Glomerular visceral epithelial cell (primary cell): ENCODE data around the gene VAT1.
"Not testable (repeated sequence)": the region's sequence is repeated elsewhere in the genome, so short reads cannot be mapped to it uniquely, and the experiment has no call there.

Experiments used
- DNase-seq: peaks from one replicate; pipeline ENCODE4 v3.0.0-alpha.2; 2016; ENCODE audit errors: extremely low spot score

The VAT1 gene

DNA sequence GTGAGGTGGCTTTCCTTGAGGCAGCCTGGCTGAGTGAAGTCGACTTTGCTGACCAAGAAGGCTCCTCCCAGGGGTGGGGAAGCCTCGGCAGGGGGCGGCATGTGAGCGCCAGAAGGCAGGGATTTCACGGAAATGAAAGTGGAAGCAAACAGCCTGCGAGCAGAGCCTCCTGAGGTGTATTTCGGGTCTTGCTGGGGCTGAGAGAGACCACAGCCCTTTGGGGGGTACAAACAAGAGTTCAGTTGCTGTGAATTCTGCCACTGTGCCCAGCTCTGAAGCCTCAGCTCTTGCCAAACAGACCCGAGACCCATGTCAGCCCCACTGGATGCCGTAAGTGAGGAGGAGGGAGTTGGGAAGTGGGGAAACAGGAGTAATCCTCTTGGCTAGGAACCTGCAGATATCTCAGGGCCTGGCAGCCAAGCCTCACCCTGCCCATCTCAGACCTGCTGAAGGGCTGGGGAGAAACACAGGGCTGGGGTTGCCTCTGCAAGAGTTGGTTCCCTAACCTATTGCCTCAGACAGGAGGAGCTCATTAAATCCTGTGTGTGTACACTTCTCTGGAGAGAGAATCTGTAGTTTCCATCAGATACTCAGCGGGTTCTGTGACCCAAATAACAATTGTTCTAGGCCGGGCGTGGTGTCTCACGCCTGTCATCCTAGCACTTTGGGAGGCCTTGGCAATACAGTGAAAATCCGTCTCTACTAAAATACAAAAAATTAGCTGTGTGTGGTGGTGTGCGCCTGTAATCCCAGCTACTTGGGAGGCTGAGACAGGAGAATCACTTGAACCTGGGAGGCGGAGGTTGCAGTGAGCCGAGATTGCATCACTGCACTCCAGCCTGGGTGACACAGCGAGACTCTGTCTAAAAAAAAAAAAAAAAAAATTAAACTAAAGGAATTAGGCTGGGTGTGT, 15.3 kb downstream of the VAT1 start, which contains the start of gene IFI35:
IFI35 (plus strand) TSS at position 146 of the 913 bp plus-strand sequence; CDS start at position 310, 164 bp downstream.
- peak; percentile 86 for DNase-seq

DNA sequence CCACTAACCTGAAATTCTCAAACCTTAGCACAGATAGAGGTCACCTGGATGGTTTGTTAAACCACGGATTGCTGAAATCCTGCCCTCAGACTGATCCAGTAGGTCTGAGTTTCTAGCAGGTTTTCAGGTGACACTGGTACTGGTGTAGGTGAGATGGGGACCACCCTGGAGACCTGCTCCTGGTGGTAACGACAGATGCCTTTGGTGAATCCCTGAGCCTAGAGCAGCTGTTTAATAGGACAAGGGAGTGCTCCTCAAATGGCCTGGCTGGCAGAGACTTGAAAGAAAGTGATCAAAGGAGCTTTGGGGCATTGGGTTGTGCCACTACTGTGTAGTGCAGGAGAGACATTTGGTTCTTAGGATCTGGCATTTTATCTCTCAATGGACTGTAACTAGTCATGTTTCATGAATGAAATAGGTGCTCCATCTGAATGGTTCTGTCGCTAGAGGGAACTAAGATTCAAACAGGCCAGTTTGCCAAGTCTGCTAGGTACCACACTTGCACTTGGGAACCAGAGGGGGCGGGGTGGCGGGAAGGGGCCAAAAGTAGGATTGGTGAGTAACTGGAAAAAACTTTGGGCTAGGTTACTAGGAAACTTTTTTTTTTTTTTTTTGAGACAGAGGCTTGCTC, 18.5 kb downstream of the VAT1 start:
- peak; percentile 57 for DNase-seq

DNA sequence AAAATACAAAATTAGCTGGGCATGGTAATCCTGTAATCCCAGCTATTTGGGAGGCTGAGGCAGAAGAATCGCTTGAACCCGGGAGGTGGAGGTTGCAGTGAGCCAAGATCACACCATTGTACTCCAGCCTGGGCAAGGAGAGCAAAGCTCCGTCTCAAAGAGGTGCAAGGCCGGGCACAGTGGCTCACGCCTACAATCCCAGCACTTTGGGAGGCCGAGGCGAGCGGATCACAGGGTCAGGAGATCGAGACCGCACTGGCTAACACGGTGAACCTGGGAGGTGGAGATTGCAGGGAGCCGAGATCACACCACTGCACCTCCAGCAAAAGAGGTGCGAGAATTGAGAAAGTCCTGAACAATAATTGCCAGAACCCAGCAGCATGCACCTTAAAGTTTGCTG, 21.3 kb downstream of the VAT1 start:
- DNase-seq: not testable (repeated sequence)

DNA sequence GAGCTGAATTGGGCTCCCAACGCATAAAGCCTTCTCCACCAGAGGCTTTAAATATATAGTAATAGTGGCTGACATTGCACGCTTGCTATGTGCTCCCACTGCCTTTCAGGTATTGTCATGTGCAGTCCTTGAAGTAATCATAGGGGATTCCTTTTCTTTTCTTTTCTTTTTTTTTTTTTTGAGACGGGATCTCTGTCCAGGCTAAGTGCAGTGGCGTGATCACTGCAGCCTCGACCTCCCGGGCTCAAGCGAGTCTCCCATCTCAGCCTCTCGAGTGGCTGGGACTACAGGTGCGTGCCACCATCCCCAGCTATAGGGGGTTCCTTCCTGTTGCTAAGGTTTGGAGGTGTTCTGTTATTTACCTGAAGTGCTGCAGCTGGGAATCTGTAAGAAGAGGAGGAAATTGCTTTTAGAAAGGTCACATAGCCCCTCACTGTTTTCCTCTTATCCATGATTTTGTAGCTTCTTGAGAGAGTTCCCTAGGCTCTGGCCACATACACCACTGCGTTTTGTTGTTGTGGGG, 23.1 kb downstream of the VAT1 start:
- no peak for DNase-seq

DNA sequence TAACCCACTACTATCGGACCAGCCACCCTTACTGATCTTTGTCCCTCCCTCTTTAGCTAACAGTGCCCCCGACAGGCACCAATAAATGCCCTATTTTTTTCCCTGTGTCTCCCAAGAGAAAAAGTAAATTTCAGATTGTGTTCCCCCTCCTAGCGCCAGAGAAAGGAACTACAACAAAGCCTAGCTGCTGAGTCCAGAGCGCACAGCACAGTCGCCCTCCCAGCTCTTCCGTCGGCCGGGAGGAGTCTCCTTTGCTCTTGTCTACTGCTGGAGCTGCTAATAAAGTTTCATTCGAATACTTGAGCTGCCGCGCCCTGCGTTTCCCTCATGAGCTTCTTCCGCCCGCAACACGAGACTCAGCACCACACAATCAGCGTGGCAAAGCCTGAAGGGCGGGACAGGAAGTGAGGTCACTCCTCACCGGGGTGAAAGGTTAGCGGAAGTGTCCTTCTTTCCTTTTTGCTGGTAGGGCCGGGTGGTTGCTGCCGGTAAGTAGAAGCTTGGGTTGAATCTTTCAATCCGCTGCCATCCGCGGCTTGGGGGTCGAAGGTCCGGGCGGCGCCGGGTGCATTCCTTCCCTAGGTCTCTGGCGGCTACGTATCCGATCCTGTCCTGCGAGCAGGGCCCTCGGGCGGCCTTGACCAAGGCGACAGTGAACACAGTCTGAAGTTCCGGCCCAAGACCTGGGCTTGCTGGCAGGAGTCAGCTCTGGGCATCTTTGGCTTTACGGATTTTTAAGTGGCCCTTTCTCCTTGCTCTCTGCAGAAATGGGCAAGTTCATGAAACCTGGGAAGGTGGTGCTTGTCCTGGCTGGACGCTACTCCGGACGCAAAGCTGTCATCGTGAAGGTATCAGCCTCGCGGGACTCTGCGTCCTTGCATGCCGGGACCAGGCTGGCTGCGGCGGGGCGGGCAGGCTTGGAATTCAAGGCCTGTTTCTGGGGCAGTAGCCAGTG, 23.9 kb downstream of the VAT1 start, which contains the start of gene RPL27:
RPL27 (plus strand) TSS at position 436 of the 955 bp plus-strand sequence; CDS start at position 768, 332 bp downstream.
- DNase-seq: peak; percentile 100

DNA sequence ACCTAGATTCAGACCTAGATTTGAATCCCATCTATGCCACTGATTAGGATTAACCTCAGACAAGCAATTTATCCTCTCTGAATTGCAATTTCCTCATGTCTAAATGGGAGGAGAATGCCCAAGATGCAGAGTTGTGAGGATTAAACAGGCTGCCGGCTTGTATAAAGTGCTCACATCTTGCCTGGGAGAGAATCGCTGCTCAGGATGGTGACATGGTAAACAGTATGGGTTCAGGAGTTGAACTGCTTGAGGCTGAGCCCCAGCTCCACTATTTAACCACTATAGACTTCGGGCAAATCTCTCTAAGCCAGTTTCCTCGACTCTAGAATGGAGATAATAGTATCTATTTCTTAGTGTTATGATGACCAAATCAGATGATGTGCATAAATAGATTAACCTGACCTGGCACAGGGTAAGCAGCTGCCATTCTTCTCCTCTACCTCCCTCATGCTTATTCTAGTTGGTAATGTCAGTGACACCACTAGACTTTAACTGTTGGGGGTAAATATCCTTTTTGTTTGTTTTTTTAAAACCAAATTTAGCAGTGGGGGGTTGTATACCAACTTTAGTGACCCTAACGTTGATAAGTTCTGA, 24.7 kb downstream of the VAT1 start:
- DNase-seq: no peak

DNA sequence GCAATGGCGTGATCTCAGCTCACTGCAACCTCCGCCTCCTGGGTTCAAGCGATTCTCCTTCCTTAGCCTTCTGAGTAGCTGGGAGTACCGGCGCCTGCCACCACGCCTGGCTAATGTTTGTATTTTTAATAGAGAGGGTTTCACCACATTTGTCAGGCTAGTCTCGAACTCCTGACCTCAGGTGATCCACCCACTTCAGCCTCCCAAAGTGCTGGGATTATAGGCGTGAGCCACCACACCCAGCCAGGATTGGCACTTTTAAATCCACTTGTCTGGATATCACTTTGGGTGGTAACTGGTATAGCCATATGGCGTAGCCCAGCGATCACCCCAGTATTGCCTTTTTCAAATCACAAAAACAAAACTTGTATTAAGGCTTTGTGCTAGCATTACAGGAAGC, 28.3 kb downstream of the VAT1 start:
- DNase-seq: not testable (repeated sequence)

DNA sequence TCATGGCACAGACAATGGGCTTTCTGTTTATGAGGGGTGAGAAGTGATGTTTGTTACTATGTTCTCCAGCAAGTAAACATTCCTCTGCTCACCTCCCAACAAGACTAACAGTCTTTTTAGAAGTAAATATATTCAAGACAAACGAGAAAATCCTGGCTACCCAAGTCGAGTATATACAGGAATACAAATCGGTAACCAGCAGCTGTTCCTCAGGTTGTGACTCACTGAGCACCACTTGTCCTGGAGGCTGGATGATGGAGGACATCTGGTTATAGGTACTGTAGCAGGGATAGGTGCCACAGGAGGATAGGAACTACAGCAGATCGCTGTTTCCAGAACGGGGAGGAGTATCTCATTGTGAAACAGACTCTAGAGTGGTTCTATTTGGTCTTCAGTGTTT, 29.3 kb downstream of the VAT1 start:
- no peak for DNase-seq

DNA sequence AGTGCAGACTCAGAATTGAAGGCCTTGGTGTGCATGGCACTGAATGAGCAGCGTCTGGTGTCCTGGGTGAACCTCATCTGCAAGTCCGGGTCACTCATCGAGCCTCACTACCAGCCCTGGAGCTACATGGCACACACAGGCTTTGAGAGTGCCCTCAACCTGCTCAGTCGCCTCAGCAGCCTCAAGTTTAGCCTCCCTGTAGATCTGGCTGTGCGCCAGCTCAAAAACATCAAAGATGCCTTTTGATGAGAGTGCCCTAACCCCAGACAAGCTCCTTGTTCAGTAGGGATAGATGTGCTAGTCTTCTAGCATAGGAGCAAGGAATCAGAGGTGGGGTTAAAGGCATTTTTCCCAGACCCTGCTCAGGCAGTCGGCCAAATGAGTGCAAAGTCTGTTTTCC, 30.7 kb downstream of the VAT1 start:
- DNase-seq: no peak

DNA sequence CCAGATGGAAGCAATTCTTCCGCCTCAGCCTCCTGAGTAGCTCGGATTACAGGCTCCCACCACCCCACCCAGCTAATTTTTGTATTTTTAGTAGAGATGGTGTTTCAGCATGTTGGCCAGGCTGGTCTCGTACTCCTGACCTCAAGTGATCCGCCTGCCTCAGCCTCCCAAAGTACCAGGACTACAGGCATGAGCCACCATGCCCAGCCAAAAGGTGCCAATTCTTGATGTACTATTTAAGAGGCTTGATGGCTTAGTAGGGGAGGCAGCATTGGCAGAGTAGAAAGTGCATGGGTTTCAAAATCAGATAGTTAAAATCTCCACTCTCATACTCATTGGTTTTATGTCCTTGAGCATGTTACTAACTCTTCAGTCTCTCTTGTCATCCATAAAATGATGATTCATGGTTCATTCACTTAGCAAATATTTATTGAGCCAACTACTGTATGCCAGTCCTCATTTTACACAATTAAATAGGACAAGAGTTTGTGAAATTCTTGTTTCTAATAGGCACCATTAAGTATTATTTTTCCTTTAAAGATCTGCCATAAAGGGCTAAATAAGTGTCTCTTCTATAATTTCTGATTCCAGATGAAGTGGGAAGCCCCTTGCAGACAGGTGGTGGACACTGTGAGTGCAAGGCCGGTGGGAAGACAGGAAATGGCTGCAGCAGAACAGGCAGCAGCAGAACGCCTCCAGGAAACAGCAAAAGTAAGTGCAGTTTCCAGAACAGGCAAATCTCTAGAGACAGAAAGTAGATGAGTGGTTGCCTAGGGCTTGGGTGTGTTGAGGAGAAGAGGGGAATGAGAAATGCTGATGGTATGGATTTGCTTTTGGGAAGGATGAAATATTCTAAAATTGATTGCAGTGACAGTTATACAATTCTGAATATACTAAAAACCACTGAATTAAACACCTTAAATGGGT, 32.2 kb downstream of the VAT1 start:
- DNase-seq: no peak

DNA sequence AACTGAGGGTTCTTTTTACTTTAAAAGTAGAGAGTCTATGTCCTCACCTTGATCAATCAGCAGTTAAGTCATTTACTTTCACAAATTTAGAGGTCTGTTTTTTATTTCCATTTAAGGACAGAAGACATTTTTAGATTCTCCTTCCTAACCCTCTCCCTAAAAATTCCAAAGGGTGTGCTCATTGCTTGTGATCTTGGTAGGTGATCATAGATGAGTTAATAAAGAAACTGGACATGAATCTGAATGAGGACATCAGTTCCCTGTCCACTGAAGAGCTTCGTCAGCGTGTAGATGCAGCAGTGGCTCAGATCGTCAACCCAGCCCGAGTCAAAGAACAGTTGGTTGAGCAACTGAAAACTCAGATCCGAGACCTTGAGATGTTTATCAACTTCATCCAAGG, 33.0 kb downstream of the VAT1 start:
- DNase-seq: no peak

DNA sequence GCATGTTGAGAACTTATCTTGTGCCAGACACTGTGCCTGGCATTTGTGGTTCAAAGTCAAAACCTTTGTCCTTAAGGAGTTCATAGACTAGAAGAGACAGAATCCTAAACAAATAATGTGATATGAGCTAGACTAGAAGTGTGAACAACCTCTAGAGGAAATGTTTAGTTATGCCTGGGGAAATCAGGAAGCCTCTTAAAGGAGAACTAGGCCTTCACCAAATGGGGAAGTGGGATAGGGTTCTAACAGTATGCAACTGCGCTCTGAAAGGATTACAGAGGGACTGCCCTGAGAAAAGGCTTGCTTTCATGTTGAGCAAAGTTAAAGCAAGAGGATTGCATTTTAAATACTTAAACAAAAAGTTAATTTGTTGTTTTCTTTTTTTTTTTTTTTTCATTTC, 37.0 kb downstream of the VAT1 start:
- no peak for DNase-seq

DNA sequence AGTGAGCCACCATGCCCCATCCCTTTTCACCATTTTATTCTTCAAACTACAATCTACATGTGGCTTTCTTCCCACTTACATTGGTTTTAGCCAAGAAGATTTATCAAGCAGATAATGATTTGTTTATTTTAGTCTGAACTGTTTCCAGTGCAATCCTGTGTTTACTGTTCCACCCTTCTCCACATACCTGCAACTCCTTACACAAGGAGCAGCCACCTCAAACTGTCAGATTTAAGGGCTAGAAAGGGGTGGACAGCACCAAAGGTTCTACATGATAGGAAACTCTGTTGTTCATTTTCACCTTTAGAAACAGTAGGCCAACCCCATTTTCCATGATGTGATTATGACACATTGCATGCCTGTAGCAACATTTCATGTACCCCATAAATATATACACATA, 39.9 kb downstream of the VAT1 start:
- no peak for DNase-seq

DNA sequence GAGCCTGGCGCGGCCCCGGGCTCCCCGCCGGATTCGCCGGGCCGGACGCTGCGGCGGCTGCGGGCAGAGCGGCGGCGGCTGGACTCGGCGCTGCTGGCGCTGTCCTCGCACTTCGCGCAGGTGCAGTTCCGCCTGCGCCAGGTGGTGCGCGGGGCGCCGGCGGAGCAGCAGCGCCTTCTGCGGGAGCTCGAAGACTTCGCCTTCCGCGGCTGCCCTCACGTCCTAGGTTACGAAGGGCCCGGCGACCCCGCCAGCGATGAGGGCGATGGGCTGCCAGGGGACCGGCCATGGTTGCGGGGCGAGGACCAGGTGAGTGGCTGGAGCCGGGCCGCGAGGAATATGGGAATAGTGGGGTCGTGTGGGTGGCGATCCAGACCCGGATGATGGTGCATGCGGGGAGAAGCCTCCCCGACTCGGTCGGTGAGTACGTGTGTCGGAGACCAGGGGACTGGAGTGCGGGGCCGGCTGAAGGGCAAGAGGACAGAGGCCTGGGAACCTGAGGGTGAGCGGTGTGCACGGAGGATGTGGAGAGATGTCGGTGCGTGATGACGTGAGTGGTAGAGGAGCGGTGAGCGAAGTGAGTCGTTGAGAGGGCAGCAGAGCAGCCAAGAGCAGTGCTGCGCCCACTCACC, 41.3 kb downstream of the VAT1 start:
- peak; percentile 61 for DNase-seq

DNA sequence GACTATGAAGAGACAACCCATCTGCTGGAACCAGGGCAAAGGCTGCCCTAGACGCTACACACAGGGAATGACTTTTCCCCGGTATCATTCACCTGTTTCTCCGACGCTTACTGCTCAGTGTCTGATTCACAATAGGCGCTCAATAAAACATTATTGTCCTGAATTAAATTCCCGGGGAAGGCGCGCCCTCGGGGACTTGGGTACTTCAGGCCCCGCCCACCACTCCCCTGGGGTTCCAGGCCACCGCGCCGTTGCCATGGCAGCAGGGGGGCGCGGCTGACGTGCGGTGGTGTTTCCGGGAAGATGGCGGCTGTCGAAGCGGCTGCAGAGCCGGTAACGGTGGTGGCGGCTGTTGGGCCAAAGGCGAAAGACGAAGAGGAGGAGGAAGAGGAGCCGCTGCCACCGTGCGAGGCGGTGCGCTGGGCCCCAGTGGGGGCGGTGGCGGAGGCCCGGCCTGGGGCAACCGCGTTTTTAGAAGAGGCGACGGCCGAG, 41.9 kb downstream of the VAT1 start, which contains the start of gene RUNDC1:
RUNDC1 (plus strand) TSS at position 292 of the 492 bp plus-strand sequence; CDS start at position 304, 12 bp downstream.
- peak; percentile 91 for DNase-seq

DNA sequence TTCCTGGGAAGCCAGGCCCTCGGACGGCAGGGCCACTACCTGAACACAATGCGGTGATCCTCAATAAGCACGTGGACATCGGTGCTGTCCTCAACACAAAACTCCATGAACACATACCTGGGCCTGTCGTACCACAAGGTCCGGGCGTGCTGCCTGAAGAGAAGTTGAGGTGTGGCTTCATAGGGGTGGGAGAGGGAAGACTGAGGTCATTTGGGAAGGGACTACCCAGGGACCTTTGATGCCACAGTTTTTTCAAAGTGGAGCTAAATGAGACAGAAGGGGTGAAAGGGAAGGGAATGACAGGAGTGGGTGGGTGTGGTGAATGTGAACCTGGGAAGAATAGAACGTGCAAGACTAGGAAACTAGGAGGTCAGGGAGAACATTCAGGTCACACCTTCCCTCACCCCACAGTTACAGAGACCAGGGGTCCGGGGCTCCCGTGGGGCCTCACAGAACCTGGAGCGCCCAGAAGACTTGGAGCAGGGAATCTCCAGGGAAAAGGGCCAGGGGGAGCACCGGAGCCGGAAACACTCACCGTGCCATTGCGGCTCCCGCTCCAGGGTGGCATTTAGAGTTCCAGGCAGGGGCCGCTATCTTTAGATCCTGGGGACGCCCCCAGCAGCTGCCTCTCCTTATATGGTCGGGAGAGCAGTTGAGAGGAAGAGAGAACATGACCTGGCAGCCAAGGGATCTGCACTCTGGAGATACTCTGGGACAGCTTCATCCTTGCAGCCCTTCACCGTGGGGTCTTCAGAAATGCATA, 42.5 kb downstream of the VAT1 start, which contains the start of gene PTGES3L:
PTGES3L (minus strand) TSS at position 570 of the 763 bp plus-strand sequence; CDS start at position 543, 27 bp downstream.
- peak; percentile 62 for DNase-seq

DNA sequence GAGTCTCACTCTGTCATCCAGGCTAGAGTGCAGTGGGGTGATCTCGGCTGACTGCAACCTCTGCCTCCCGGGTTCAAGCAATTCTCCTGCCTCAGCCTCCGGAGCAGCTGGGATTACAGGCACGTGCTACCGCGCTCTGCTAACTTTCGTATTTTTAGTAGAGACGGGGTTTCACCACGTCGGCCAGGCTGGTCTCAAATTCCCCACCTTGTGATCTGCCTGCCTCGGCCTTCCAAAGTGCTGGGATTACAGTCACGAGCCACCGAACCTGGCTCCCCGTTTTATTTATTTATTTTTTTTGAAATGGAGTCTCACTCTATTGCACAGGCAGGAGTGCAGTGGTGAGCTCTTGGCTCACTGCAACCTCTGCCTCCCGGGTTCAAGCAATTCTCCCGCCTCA, 46.5 kb downstream of the VAT1 start:
- not testable (repeated sequence) for DNase-seq

DNA sequence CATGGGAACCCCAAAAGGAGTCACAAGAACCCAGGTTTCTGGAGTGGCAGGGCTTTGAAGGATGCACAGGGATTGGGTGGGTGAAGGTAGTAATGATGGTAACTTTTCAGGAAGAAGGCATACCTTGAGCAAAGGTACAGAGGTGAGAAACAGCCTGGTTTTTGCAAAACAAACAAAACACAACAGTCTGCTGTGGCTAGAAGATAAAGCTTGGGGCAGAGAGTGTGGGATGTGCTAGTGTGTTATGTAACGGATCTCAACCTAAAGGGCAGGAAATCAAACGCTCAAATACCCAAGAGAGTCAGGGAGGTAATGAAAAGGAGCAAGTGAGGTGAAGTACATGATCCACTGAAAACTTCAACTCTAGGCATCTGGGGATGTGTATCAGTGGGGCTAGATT, 46.9 kb downstream of the VAT1 start:
- DNase-seq: no peak
